Measurements from ENCODE around the gene LEF1.

DNA sequence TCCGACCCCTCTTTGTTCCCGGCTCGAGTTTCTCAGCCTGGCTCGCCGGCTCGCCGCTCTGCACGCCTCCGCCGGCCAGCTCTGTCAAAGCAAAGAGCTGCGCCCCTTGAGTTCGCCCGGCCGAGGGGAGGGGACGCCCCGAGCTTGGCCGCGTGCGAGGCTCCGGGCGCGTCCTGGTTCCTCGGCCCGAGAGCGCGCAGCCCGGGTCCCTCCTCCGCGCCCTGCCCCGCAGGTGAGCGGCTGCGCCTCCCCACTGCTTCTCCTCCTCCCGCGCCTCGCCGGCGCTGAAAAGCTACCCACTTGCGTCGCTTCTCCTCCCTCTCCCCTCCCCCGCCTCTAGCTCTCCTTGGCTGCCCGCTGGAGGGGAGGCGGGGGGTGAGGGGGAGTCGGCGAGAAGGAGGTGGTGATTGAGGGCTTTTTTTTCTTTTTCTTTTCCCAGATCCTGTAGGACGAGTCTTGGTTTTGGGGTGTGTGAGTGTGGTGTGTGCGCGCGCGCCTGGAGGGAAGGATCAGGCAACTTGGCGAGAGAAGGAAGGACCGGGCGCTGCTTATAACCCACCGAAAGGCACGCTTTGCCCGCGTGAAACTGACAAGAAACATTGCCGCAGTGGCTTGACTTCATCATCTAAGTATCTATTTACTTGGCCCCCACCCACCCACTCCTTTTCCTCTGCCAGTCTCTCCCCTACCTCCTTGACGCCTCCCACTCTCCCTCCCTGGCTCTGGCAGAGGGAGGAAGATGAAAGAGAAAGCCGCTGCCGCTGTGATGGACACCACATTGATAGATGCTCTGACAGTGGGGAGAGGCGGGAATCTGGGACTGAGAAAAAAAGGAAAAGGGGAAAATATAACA, at the start of gene LEF1:
- TF ChIP-seq POLR2A (IDR thresholded peaks at IDR 0.05; ENCODE audit: borderline replicate concordance, extremely low read depth, insufficient read depth, insufficient read length) (no peak), RAD21 (IDR thresholded peaks at IDR 0.05; ENCODE audit: low read depth) (no peak), CEBPB (IDR thresholded peaks at IDR 0.05; ENCODE audit: low read depth) (no peak), EZH2phosphoT487 (IDR thresholded peaks at IDR 0.05; ENCODE audit: borderline replicate concordance) (no peak), ZFX (IDR thresholded peaks at IDR 0.05) (no peak), SRF (IDR thresholded peaks at IDR 0.05; ENCODE audit: low read depth) (no peak), POLR2AphosphoS5 (IDR thresholded peaks at IDR 0.05; ENCODE audit: low read depth, low read length) (no peak), EZH2 (IDR thresholded peaks at IDR 0.05) (no peak)
- TF ChIP-seq, protein P1, sequence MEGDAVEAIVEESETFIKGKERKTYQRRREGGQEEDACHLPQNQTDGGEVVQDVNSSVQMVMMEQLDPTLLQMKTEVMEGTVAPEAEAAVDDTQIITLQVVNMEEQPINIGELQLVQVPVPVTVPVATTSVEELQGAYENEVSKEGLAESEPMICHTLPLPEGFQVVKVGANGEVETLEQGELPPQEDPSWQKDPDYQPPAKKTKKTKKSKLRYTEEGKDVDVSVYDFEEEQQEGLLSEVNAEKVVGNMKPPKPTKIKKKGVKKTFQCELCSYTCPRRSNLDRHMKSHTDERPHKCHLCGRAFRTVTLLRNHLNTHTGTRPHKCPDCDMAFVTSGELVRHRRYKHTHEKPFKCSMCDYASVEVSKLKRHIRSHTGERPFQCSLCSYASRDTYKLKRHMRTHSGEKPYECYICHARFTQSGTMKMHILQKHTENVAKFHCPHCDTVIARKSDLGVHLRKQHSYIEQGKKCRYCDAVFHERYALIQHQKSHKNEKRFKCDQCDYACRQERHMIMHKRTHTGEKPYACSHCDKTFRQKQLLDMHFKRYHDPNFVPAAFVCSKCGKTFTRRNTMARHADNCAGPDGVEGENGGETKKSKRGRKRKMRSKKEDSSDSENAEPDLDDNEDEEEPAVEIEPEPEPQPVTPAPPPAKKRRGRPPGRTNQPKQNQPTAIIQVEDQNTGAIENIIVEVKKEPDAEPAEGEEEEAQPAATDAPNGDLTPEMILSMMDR (IDR thresholded peaks at IDR 0.05 in 2 of 3, conservative IDR thresholded peaks at IDR 0.05 in 1 of 3; ENCODE audit: borderline replicate concordance in 1 of 3, insufficient read depth in 1 of 3, low read depth in 2 of 3, low read length in 2 of 3): no peak
- TF ChIP-seq, protein P2, sequence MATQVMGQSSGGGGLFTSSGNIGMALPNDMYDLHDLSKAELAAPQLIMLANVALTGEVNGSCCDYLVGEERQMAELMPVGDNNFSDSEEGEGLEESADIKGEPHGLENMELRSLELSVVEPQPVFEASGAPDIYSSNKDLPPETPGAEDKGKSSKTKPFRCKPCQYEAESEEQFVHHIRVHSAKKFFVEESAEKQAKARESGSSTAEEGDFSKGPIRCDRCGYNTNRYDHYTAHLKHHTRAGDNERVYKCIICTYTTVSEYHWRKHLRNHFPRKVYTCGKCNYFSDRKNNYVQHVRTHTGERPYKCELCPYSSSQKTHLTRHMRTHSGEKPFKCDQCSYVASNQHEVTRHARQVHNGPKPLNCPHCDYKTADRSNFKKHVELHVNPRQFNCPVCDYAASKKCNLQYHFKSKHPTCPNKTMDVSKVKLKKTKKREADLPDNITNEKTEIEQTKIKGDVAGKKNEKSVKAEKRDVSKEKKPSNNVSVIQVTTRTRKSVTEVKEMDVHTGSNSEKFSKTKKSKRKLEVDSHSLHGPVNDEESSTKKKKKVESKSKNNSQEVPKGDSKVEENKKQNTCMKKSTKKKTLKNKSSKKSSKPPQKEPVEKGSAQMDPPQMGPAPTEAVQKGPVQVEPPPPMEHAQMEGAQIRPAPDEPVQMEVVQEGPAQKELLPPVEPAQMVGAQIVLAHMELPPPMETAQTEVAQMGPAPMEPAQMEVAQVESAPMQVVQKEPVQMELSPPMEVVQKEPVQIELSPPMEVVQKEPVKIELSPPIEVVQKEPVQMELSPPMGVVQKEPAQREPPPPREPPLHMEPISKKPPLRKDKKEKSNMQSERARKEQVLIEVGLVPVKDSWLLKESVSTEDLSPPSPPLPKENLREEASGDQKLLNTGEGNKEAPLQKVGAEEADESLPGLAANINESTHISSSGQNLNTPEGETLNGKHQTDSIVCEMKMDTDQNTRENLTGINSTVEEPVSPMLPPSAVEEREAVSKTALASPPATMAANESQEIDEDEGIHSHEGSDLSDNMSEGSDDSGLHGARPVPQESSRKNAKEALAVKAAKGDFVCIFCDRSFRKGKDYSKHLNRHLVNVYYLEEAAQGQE (IDR thresholded peaks at IDR 0.05; ENCODE audit: low read depth): no peak
